GM10248 (cell line): ENCODE results near the gene AASDH.

Experiments used
- CTCF ChIA-PET: fragments of 300-600 bp; sonication (Branson Sonifier 250); formaldehyde crosslinking; extraction: SDS; loops from one replicate; lab custom pipeline; 2021; ENCODE audit warnings: antibody characterized with exemption; lab: Yijun Ruan, JAX
- POLR2A ChIA-PET: fragments of 350-650 bp; sonication (Branson Sonifier 250); formaldehyde crosslinking; extraction: SDS; loops from one replicate; lab custom pipeline; 2020; ENCODE audit warnings: antibody characterized with exemption; lab: Yijun Ruan, JAX
- DNase-seq: peaks from one replicate; pipeline ENCODE4 v3.0.0; 2012; ENCODE audit errors: extremely low spot score
- CTCF ChIP-seq: IDR thresholded peaks from 2 replicates; pipeline ENCODE4 v1.5.1; 2012; ENCODE audit warnings: mild to moderate bottlenecking, low read depth; ENCODE audit errors: extremely low read depth, missing control alignments, control extremely low read depth

The AASDH gene

GRCh38 chr4:56315543-56315942 lies 71.7 kb downstream of the AASDH start:
- ChIA-PET CTCF (no interaction called here), POLR2A (no interaction called here)
- no peak for TF ChIP-seq CTCF
- no peak for DNase-seq

GRCh38 chr4:56315041-56315440 lies 72.2 kb downstream of the AASDH start:
- no peak for TF ChIP-seq CTCF
- CTCF ChIA-PET, result no interaction called here
- POLR2A ChIA-PET, result no interaction called here
- DNase-seq, result no peak

GRCh38 chr4:56314207-56314915 lies 72.9 kb downstream of the AASDH start:
- no peak for DNase-seq
- CTCF ChIA-PET, result no interaction called here
- POLR2A ChIA-PET, result no interaction called here

GRCh38 chr4:56313132-56313531 lies 74.2 kb downstream of the AASDH start:
- DNase-seq, result no peak
- TF ChIP-seq CTCF, result no peak
- POLR2A ChIA-PET, result no interaction called here
- CTCF ChIA-PET, result no interaction called here

More at GRCh38 chr4:56314207-56314915, 72.9 kb downstream of the AASDH start:
- TF ChIP-seq CTCF, result no peak

- CTCF ChIA-PET, result interaction anchor here (1.0 to 1.7 kb wide), 3 partner anchors 8 to 11 kb away, joined by 3 to 7 read pairs (median 3); no protein-coding TSS in a partner anchor
- POLR2A ChIA-PET, result no interaction called here
- no peak for DNase-seq
- TF ChIP-seq CTCF, result no peak
Observed at GRCh38 chr4:56311299-56311975, 75.9 kb downstream of the AASDH start.

DNA sequence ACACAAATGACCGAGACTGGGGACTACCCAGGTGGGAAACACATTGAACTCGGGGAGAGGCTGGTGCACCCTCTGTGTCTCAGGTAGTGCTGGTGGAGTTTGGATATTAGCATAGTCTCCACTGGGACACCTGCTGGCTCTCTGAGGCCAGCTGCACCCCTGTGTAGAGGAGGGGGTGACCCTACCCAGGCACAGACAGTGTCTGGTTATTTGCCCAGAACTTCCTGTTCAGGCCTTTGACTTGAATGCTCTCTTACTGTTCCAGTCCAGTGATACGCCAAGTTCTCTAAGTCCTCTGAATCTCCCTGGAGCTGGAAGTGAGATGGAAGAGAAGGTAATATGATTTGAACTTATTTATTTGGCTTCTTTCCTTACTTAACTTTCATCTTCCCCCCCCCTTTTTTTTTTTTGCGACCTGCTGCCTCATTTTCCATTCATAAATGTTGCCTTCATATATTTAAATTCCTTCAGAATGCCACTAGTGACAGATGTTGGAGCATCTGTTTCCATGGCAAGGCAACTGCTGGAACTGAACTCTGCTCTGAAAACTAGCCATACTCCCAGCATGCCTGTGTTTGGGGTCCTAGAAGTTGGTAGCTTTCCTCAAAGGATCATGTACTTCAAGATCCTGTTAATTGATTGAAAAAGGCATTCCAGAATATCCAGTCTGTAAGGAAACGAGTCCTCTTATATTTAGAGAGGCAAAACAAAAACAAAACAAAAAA lies 76.7 kb downstream of the AASDH start:
- ChIA-PET POLR2A (no interaction called here), CTCF (interaction anchor here (1.0 to 1.7 kb wide), 5 partner anchors 9 to 17 kb away, joined by 3 to 7 read pairs (median 3); no protein-coding TSS in a partner anchor)
- DNase-seq, result no peak
- TF ChIP-seq CTCF, result no peak
